Uterus (tissue), 2 donors: Measurements from ENCODE around the gene ARFIP1.

Experiments used
- POLR2A ChIP-seq, 2 donors: fragments of 450-650 bp; IDR thresholded peaks; one replicate each; pipeline ENCODE4 v1.6.1; 2016; ENCODE audit warnings: antibody characterized with exemption in 2 of 2, mild to moderate bottlenecking in 1 of 2, moderate library complexity in 1 of 2
- TF ChIP-seq, protein P1 (sequence below), 4 experiments: fragments of 200-600 bp in 2 of 4; fragments of 450-650 bp in 2 of 4; sonication (generic) in 2 of 4; IDR thresholded peaks; one replicate each; pipeline ENCODE4 v1.5.1; 2016 to 2019; ENCODE audit warnings: antibody characterized with exemption in 4 of 4, mild to moderate bottlenecking in 2 of 4, moderate library complexity in 1 of 4

DNA sequence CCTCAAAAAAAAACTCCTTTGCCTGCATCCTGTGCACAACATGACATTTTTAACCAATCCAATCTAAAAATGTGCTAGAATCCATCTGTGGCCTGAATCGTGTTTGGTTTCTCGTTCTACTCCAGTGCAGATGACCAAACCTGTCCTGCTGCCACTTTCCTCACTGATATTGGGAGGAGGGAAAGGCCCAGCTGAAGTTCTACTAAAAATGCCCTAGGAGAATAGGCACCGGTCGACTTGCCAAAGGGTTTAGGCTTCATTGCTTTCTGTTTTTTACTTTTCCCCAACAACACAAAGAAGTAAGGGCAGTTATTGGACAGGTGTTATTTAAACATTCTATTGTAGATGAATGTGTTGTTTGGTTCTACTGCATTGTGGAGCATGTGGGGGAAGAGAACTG is 148.5 kb downstream of the ARFIP1 start:
- TF ChIP-seq POLR2A (IDR thresholded peaks at IDR 0.05), result no peak
- TF ChIP-seq, protein P1, sequence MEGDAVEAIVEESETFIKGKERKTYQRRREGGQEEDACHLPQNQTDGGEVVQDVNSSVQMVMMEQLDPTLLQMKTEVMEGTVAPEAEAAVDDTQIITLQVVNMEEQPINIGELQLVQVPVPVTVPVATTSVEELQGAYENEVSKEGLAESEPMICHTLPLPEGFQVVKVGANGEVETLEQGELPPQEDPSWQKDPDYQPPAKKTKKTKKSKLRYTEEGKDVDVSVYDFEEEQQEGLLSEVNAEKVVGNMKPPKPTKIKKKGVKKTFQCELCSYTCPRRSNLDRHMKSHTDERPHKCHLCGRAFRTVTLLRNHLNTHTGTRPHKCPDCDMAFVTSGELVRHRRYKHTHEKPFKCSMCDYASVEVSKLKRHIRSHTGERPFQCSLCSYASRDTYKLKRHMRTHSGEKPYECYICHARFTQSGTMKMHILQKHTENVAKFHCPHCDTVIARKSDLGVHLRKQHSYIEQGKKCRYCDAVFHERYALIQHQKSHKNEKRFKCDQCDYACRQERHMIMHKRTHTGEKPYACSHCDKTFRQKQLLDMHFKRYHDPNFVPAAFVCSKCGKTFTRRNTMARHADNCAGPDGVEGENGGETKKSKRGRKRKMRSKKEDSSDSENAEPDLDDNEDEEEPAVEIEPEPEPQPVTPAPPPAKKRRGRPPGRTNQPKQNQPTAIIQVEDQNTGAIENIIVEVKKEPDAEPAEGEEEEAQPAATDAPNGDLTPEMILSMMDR (IDR thresholded peaks at IDR 0.05), result no peak
